Measurements from ENCODE around the gene EDIL3. TPM values are rescaled to one million over a fixed set of nuclear protein-coding genes. Genes with fewer than 3 reads are reported as not detected.

The EDIL3 gene
- total RNA-seq, 1 donor from 2014 or later = 15.2 TPM

GRCh38 chr5:83972909-83973308 is 411.8 kb downstream of the EDIL3 start:
- Histone ChIP-seq H3K4me3 (no peak overlapping the region), H3K9me3 (no peaks in the 10 kb centered on the region), H3K4me1 (no peaks in the 10 kb centered on the region), H3K27ac (no peak overlapping the region), H3K27me3 (no peaks in the 10 kb centered on the region), H3K36me3 (no peaks in the 10 kb centered on the region)
- no peak for TF ChIP-seq POLR2A (IDR thresholded peaks at IDR 0.05)
- no peak for TF ChIP-seq POLR2AphosphoS5 (IDR thresholded peaks at IDR 0.05; ENCODE audit: insufficient read depth in 1 of 2, low read depth in 1 of 2)
- no peak for TF ChIP-seq CTCF (IDR thresholded peaks at IDR 0.05)
- intact Hi-C loops (cut with DNase I) = no loop called here
- no peak for DNase-seq (ENCODE audit: extremely low spot score in 2 of 2)

GRCh38 chr5:83972236-83972635 is 412.4 kb downstream of the EDIL3 start:
- Histone ChIP-seq H3K4me1 (no peaks in the 10 kb centered on the region), H3K36me3 (no peaks in the 10 kb centered on the region), H3K4me3 (no peak overlapping the region), H3K9me3 (no peaks in the 10 kb centered on the region), H3K27me3 (no peaks in the 10 kb centered on the region), H3K27ac (no peak overlapping the region)
- no peak for TF ChIP-seq CTCF (IDR thresholded peaks at IDR 0.05)
- TF ChIP-seq POLR2AphosphoS5 (IDR thresholded peaks at IDR 0.05; ENCODE audit: insufficient read depth in 1 of 2, low read depth in 1 of 2) = no peak
- TF ChIP-seq POLR2A (IDR thresholded peaks at IDR 0.05) = no peak
- no peak for DNase-seq (ENCODE audit: extremely low spot score in 2 of 2)
- intact Hi-C loops (cut with DNase I) = no loop called here

GRCh38 chr5:83967417-83967816 is 417.3 kb downstream of the EDIL3 start:
- TF ChIP-seq POLR2AphosphoS5 (IDR thresholded peaks at IDR 0.05; ENCODE audit: insufficient read depth in 1 of 2, low read depth in 1 of 2) (no peak), POLR2A (IDR thresholded peaks at IDR 0.05) (no peak), CTCF (IDR thresholded peaks at IDR 0.05) (no peak)
- H3K4me1 ChIP-seq = no peaks in the 10 kb centered on the region
- no peak overlapping the region for H3K27ac ChIP-seq
- no peak for DNase-seq (ENCODE audit: extremely low spot score in 2 of 2)
- H3K9me3 ChIP-seq = no peaks in the 10 kb centered on the region
- H3K36me3 ChIP-seq = no peaks in the 10 kb centered on the region
- no peaks in the 10 kb centered on the region for H3K27me3 ChIP-seq
- intact Hi-C loops (cut with DNase I) = no loop called here
- H3K4me3 ChIP-seq = no peak overlapping the region

- H3K27ac ChIP-seq = no peak overlapping the region
- no peak for DNase-seq (ENCODE audit: extremely low spot score in 2 of 2)
- TF ChIP-seq POLR2AphosphoS5 (IDR thresholded peaks at IDR 0.05; ENCODE audit: insufficient read depth in 1 of 2, low read depth in 1 of 2) (no peak), POLR2A (IDR thresholded peaks at IDR 0.05) (no peak), CTCF (IDR thresholded peaks at IDR 0.05) (no peak)
- no peaks in the 10 kb centered on the region for H3K36me3 ChIP-seq
- no peak overlapping the region for H3K4me3 ChIP-seq
- intact Hi-C loops (cut with DNase I) = no loop called here
- H3K9me3 ChIP-seq = no peaks in the 10 kb centered on the region
- H3K27me3 ChIP-seq = no peaks in the 10 kb centered on the region
- H3K4me1 ChIP-seq = no peaks in the 10 kb centered on the region
Measured at GRCh38 chr5:83965441-83965840, 419.2 kb downstream of the EDIL3 start.

GRCh38 chr5:83964271-83964670 is 420.4 kb downstream of the EDIL3 start:
- intact Hi-C loops (cut with DNase I) = no loop called here

More at GRCh38 chr5:83964271-83964670, 420.4 kb downstream of the EDIL3 start:
- DNase-seq (ENCODE audit: extremely low spot score in 2 of 2) = no peak
- no peaks in the 10 kb centered on the region for H3K9me3 ChIP-seq
- H3K4me1 ChIP-seq = no peaks in the 10 kb centered on the region
- H3K27ac ChIP-seq = no peak overlapping the region
- no peaks in the 10 kb centered on the region for H3K36me3 ChIP-seq
- TF ChIP-seq CTCF (IDR thresholded peaks at IDR 0.05) = no peak
- TF ChIP-seq POLR2A (IDR thresholded peaks at IDR 0.05) = no peak
- no peak for TF ChIP-seq POLR2AphosphoS5 (IDR thresholded peaks at IDR 0.05; ENCODE audit: insufficient read depth in 1 of 2, low read depth in 1 of 2)
- H3K27me3 ChIP-seq = no peaks in the 10 kb centered on the region
- H3K4me3 ChIP-seq = no peak overlapping the region
